ENCODE data around the gene TAOK3.
"Not testable (repeated sequence)": the region's sequence is repeated elsewhere in the genome, so short reads cannot be mapped to it uniquely, and the experiment has no call there.

DNA sequence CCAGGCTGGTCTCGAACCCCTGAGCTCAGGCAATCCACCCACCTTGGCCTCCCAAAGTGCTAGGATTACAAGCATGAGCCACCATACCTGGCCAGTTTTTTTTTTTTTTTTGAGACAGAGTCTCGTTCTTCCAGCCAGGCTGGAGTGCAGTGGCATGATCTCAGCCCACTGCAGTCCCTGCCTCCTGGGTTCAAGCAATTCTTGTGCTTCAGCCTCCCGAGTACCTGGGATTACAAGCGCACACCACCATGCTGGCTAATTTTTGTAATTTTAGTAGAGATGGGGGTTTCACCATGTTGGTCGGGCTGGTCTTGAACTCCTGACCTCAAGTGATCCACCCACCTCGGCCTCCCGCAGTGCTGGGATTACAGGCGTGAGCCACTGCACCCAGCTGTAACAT lies 35.5 kb upstream of the TAOK3 start:
- TF ChIP-seq EZH2phosphoT487 (IDR thresholded peaks at IDR 0.05; ENCODE audit: low read depth), result not testable (repeated sequence)
- TF ChIP-seq, protein P1, sequence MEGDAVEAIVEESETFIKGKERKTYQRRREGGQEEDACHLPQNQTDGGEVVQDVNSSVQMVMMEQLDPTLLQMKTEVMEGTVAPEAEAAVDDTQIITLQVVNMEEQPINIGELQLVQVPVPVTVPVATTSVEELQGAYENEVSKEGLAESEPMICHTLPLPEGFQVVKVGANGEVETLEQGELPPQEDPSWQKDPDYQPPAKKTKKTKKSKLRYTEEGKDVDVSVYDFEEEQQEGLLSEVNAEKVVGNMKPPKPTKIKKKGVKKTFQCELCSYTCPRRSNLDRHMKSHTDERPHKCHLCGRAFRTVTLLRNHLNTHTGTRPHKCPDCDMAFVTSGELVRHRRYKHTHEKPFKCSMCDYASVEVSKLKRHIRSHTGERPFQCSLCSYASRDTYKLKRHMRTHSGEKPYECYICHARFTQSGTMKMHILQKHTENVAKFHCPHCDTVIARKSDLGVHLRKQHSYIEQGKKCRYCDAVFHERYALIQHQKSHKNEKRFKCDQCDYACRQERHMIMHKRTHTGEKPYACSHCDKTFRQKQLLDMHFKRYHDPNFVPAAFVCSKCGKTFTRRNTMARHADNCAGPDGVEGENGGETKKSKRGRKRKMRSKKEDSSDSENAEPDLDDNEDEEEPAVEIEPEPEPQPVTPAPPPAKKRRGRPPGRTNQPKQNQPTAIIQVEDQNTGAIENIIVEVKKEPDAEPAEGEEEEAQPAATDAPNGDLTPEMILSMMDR (IDR thresholded peaks at IDR 0.05; ENCODE audit: low read depth, low read length), result not testable (repeated sequence)
